DND-41 (cell line): ENCODE data around the gene ZNF202.

ENCODE experiments used
- ATAC-seq: fragments of 200-7000 bp; cut with Tn5 transposase; 3 replicates; pipeline ENCODE4 v1.9.1; 2021; ENCODE audit warnings: low read depth; ENCODE audit not compliant: insufficient read depth
- DNase-seq: peaks from one replicate; pipeline ENCODE4 v3.0.0-alpha.2; 2020
- H2AFZ ChIP-seq: 2 replicates; pipeline ENCODE4 v1.6.0; 2012; ENCODE audit warnings: low read depth, low read length
- H3K27ac ChIP-seq: 2 replicates; pipeline ENCODE4 v1.5.1; 2012; ENCODE audit warnings: low read length, inconsistent platforms
- H3K27me3 ChIP-seq: fragments of 200-600 bp; sonication (generic); 2 replicates; pipeline ENCODE4 v1.6.0; 2012; ENCODE audit warnings: low read length, mild to moderate bottlenecking, inconsistent platforms; ENCODE audit not compliant: insufficient read depth, poor library complexity
- H3K36me3 ChIP-seq: 2 replicates; pipeline ENCODE4 v1.5.1; 2012; ENCODE audit warnings: low read length, inconsistent platforms; ENCODE audit not compliant: insufficient read depth
- H3K4me1 ChIP-seq: 2 replicates; pipeline ENCODE4 v1.5.1; 2012; ENCODE audit warnings: mild to moderate bottlenecking, low read length; ENCODE audit not compliant: insufficient read depth
- H3K4me2 ChIP-seq: 2 replicates; pipeline ENCODE4 v1.6.0; 2012; ENCODE audit warnings: mild to moderate bottlenecking, moderate library complexity, low read length, inconsistent platforms; ENCODE audit not compliant: insufficient read depth
- H3K4me3 ChIP-seq, 2 experiments: fragments of 200-600 bp in 1 of 2; shearing (Covaris generic) in 1 of 2; 2 replicates each; pipeline ENCODE4 v1.5.1; 2012 to 2016; ENCODE audit warnings: inconsistent platforms in 2 of 2, low read length in 2 of 2, mild to moderate bottlenecking in 2 of 2, low read depth in 1 of 2, moderate library complexity in 1 of 2
- H3K79me2 ChIP-seq: 2 replicates; pipeline ENCODE4 v1.6.0; 2012; ENCODE audit warnings: low read length, inconsistent platforms; ENCODE audit not compliant: insufficient read depth
- H3K9ac ChIP-seq: 2 replicates; pipeline ENCODE4 v1.6.0; 2012; ENCODE audit warnings: low read depth, mild to moderate bottlenecking, inconsistent platforms, low read length, moderate library complexity
- H3K9me3 ChIP-seq: 2 replicates; pipeline ENCODE4 v1.5.1; 2012; ENCODE audit warnings: low read length, moderate library complexity, mild to moderate bottlenecking, inconsistent platforms; ENCODE audit not compliant: insufficient read depth, severe bottlenecking
- H4K20me1 ChIP-seq: 2 replicates; pipeline ENCODE4 v1.6.0; 2012; ENCODE audit warnings: low read length; ENCODE audit not compliant: insufficient read depth
- EZH2 ChIP-seq: IDR thresholded peaks from 3 replicates; pipeline ENCODE4 v1.6.1; 2012; ENCODE audit warnings: borderline replicate concordance, low read depth, mild to moderate bottlenecking, moderate library complexity, low read length, inconsistent platforms; ENCODE audit not compliant: severe bottlenecking
- TF ChIP-seq, protein P1 (sequence below): IDR thresholded peaks from 2 replicates; pipeline ENCODE4 v1.5.1; 2012; ENCODE audit warnings: borderline replicate concordance, low read length, moderate library complexity, mild to moderate bottlenecking; ENCODE audit not compliant: poor library complexity, severe bottlenecking; ENCODE audit errors: extremely low read depth

Gene ZNF202

GRCh38 chr11:123681030-123681429 is 60.4 kb downstream of the ZNF202 start:
- peak; percentile 89 for ATAC-seq
- H3K4me2 ChIP-seq, result no peak overlapping the region
- H3K4me3 ChIP-seq, result no peak overlapping the region
- H3K27me3 ChIP-seq, result peaks cover 8% of the 10 kb centered on the region
- no peak overlapping the region for H3K27ac ChIP-seq
- H2AFZ ChIP-seq, result no peak overlapping the region
- H3K79me2 ChIP-seq, result no peaks in the 10 kb centered on the region
- no peak overlapping the region for H3K9ac ChIP-seq
- H3K36me3 ChIP-seq, result no peaks in the 10 kb centered on the region
- H3K9me3 ChIP-seq, result no peaks in the 10 kb centered on the region
- TF ChIP-seq, protein P1, sequence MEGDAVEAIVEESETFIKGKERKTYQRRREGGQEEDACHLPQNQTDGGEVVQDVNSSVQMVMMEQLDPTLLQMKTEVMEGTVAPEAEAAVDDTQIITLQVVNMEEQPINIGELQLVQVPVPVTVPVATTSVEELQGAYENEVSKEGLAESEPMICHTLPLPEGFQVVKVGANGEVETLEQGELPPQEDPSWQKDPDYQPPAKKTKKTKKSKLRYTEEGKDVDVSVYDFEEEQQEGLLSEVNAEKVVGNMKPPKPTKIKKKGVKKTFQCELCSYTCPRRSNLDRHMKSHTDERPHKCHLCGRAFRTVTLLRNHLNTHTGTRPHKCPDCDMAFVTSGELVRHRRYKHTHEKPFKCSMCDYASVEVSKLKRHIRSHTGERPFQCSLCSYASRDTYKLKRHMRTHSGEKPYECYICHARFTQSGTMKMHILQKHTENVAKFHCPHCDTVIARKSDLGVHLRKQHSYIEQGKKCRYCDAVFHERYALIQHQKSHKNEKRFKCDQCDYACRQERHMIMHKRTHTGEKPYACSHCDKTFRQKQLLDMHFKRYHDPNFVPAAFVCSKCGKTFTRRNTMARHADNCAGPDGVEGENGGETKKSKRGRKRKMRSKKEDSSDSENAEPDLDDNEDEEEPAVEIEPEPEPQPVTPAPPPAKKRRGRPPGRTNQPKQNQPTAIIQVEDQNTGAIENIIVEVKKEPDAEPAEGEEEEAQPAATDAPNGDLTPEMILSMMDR, result no peak
- no peak for TF ChIP-seq EZH2
- H3K4me1 ChIP-seq, result no peaks in the 10 kb centered on the region
- DNase-seq, result no peak
- no peaks in the 10 kb centered on the region for H4K20me1 ChIP-seq

DNA sequence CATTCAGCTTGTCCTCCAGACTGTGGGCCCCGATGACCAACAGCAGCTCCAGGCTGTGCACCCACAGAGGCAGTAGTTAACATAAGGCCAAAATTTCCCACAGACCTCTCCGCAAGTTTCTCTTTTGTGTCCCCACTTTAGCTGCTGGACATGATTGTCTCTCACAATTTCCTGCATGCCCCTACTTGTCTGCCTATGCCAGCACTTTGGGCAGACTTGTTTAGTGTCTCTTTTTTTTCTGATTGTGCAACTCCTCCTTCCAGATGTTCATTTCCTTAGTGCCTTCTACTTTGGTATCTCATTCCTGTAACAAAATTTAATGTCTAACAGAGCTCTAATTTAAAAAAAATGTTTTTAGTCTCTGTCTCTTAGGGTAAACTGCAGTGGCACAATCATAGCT is 63.2 kb downstream of the ZNF202 start:
- TF ChIP-seq, protein P1, result no peak
- no peak for TF ChIP-seq EZH2
- H2AFZ ChIP-seq, result no peak overlapping the region
- no peak overlapping the region for H3K27ac ChIP-seq
- no peaks in the 10 kb centered on the region for H3K9me3 ChIP-seq
- H3K79me2 ChIP-seq, result no peaks in the 10 kb centered on the region
- H3K27me3 ChIP-seq, result peaks cover 12% of the 10 kb centered on the region
- no peaks in the 10 kb centered on the region for H4K20me1 ChIP-seq
- H3K9ac ChIP-seq, result no peak overlapping the region
- ATAC-seq (no peak), DNase-seq (no peak)
- no peak overlapping the region for H3K4me3 ChIP-seq
- H3K4me2 ChIP-seq, result no peak overlapping the region
- no peaks in the 10 kb centered on the region for H3K4me1 ChIP-seq
- H3K36me3 ChIP-seq, result no peaks in the 10 kb centered on the region

- Histone ChIP-seq H3K79me2 (no peaks in the 10 kb centered on the region), H3K36me3 (no peaks in the 10 kb centered on the region), H3K9me3 (no peaks in the 10 kb centered on the region), H3K27me3 (peaks cover 9% of the 10 kb centered on the region), H3K9ac (no peak overlapping the region), H3K4me3 (no peak overlapping the region), H3K4me2 (no peak overlapping the region), H2AFZ (no peak overlapping the region), H3K27ac (no peak overlapping the region), H4K20me1 (no peaks in the 10 kb centered on the region), H3K4me1 (no peaks in the 10 kb centered on the region)
- ATAC-seq (no peak), DNase-seq (no peak)
- TF ChIP-seq, protein P1, result no peak
- no peak for TF ChIP-seq EZH2
These were observed 64.0 kb downstream of the ZNF202 start for GRCh38 chr11:123677510-123677909.

DNA sequence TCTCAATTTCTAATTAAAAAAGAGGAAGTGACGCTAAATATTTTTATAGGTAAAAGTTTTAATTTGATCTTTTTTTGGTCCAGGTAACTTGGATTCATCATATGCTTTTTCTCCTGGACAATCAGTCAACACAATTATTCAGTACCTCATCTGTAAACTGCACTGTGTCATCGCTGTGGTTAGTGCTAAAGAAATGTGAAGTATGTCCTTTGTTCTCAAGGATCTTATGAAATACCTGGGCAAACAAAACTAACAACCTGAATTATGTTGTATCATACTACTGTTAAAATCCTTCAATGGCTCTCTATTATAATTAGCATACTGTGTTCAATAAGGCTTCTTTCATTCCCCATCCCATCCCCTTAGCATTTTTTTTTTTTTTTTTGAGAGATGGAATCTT is 67.2 kb downstream of the ZNF202 start:
- Histone ChIP-seq H3K27me3 (peaks cover 16% of the 10 kb centered on the region), H3K36me3 (no peaks in the 10 kb centered on the region), H2AFZ (no peak overlapping the region), H3K4me2 (no peak overlapping the region), H3K79me2 (no peaks in the 10 kb centered on the region), H3K9ac (no peak overlapping the region), H4K20me1 (no peaks in the 10 kb centered on the region), H3K4me1 (no peaks in the 10 kb centered on the region), H3K27ac (no peak overlapping the region), H3K9me3 (no peaks in the 10 kb centered on the region), H3K4me3 (no peak overlapping the region)
- no peak for TF ChIP-seq EZH2
- TF ChIP-seq, protein P1, result no peak
- DNase-seq (no peak), ATAC-seq (no peak)
